ENCODE measurements around the gene BAIAP2. TPM values are rescaled to one million over a fixed set of nuclear protein-coding genes. Genes with fewer than 3 reads are reported as not detected.

BAIAP2 gene
- total RNA-seq, 1 donor from 2014 or later, result 14.4 TPM

DNA sequence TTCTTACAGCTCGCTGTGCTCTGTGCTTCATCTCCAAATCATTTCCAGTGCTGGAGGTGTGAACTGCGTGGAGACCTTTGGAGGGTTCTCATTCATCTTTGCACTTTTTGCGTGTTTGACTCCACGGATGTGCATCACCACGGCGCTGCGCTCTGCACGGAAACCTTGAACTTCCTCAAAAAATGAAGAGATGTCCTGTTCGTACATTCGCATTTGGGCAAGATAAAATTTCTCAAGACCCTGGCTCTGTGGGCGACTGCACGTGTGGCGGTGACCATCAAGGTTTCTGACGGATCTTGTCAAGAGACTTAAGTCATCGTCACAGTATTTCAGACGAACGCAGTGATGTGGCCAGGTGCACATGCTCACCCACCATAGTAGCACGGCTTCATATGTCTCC, 120.0 kb downstream of the BAIAP2 start:
- Histone ChIP-seq H3K27me3 (no peaks in the 10 kb centered on the region), H3K27ac (no peak overlapping the region), H3K9me3 (no peaks in the 10 kb centered on the region), H3K4me1 (no peaks in the 10 kb centered on the region), H3K36me3 (no peaks in the 10 kb centered on the region), H3K4me3 (no peak overlapping the region)
- TF ChIP-seq, protein P1, sequence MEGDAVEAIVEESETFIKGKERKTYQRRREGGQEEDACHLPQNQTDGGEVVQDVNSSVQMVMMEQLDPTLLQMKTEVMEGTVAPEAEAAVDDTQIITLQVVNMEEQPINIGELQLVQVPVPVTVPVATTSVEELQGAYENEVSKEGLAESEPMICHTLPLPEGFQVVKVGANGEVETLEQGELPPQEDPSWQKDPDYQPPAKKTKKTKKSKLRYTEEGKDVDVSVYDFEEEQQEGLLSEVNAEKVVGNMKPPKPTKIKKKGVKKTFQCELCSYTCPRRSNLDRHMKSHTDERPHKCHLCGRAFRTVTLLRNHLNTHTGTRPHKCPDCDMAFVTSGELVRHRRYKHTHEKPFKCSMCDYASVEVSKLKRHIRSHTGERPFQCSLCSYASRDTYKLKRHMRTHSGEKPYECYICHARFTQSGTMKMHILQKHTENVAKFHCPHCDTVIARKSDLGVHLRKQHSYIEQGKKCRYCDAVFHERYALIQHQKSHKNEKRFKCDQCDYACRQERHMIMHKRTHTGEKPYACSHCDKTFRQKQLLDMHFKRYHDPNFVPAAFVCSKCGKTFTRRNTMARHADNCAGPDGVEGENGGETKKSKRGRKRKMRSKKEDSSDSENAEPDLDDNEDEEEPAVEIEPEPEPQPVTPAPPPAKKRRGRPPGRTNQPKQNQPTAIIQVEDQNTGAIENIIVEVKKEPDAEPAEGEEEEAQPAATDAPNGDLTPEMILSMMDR (IDR thresholded peaks at IDR 0.05), result no peak
- intact Hi-C loops (cut with DNase I), result no loop called here
- no peak for DNase-seq (ENCODE audit: low spot score in 2 of 2)

DNA sequence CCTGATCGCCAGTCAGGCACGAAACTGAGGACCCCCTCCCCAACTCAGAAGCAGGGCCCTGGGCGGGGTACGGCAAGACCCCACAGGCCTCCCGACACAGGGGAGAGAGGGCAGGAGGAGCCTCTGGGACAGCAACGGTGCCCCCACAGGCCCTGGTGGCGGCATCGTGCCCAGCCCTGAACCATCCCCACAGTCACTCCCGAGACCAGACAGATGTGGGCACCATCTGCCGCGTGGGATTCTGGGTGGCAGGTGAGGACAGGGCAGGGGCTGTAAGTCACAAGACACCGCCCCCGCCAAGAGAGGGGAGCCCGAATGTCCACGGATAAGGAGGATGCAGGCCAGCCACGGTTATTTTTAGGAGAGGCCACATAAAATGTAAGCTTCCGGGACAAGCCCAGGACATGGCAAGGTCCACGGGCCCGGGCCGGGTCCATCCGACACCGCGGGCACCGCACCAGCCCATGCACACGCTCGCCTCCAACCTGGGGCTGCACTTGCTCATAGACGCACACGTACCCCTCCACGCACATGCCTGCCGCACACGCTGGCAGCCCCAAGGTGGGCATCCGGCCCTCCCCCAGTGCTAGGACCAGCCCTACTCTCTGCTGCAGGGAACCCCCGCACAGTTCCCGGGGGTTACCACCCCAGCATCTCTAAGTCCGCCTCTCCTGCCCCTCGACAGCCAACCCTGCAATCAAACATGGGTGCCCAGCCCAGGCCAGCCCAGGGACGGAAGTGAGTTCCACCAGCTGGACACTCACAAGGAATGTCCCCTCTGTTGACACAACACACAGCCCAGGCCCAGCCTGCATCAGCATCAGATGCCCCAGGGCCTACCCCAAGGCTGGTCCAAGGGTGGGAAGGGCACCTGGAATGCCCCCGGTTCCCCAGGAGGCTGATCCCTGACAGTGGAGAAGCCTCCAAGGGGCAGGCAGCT, 122.2 kb downstream of the BAIAP2 start:
- Histone ChIP-seq H3K9me3 (no peaks in the 10 kb centered on the region), H3K4me3 (no peak overlapping the region), H3K27ac (no peak overlapping the region), H3K4me1 (no peaks in the 10 kb centered on the region), H3K36me3 (no peaks in the 10 kb centered on the region), H3K27me3 (no peaks in the 10 kb centered on the region)
- DNase-seq (ENCODE audit: low spot score in 2 of 2), result no peak
- intact Hi-C loops (cut with DNase I), result no loop called here
- TF ChIP-seq, protein P1 (IDR thresholded peaks at IDR 0.05), result no peak

DNA sequence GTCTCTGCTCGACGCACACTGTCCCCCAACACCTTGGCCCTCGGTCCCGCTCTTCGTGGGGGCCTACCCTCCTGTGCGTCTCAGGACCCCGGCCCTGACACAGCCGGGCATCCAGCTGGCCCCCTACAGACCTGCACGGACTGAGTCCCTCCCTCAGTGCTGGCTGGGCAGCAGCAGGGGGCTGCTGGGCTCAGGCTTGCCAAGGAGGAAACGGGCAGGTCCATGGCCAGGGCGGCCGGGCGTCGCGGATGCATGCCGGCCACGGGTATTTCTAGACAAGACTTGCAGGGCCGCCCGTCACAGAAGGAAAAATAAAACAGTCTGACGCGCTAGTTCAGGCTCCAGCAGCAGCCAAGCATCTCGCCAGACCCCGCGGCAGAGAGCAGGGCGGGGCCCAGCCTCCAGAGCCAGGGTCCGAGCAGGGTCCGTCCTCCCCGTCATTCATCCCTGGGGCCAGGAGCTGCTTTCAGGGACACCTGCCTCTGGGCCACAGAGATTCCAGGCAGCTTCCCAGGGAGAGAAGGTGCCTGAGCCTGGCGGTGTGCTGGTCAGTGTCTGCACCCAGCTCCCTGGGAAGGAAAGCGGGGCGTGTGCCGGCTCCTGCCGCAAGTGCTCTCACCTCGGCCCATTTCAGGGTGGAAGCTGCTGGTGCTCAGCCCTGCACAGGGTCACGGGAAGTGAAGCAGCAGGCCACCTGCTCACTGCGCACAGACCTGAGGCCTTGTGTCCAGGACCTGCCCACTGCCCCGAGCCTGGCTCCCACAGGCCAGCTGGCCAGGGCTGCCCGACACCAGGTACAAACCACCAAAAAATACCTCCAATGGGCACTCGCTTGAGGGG, 123.1 kb downstream of the BAIAP2 start:
- H3K27me3 ChIP-seq, result no peaks in the 10 kb centered on the region
- no peaks in the 10 kb centered on the region for H3K9me3 ChIP-seq
- intact Hi-C loops (cut with DNase I), result no loop called here
- no peak for DNase-seq (ENCODE audit: low spot score in 2 of 2)
- H3K4me3 ChIP-seq, result no peak overlapping the region
- no peaks in the 10 kb centered on the region for H3K36me3 ChIP-seq
- no peaks in the 10 kb centered on the region for H3K4me1 ChIP-seq
- TF ChIP-seq, protein P1 (IDR thresholded peaks at IDR 0.05), result no peak
- H3K27ac ChIP-seq, result no peak overlapping the region

DNA sequence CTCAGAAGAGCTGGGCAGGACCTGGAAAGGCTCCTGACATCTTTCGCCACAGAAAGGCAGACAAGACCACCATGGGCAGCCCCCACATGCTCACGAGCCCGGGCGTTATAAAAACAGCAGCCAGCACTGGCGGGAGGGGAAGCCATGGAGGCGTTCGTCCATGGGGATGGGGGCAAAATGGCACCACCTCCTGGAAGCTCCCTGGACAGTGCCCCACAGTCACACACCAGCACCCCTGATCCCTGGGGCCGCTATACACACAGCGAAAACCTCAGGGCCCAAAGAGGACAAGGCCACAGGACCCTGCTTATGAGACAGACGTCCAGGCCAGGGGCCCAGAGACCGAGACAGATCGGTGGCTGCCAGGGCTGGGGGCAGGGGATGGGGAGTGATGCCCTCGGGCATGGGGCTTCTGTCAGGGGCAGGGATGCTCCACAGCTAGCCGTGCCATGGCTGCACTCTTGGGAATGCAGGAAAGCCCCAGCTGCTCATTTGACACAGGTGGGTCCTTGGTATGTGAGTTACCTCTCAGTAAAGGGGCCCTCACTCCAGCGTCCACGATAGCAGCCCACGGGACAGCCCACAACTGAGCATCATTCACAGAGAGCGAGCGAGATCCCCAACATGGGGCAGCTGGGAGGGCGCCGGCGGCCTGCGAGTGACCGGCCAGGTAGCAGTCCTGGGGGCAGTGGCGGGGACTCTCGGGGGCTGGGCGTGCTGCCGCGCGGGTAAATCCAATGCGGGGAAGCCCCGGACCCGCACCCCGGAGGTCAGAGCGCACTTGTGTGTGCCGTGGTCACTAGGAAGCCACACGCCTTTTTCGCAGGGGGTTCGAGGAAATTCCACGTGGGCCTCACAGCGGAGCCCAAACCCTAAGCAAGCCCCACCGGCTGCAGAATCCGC, 124.0 kb downstream of the BAIAP2 start:
- intact Hi-C loops (cut with DNase I), result no loop called here
- no peak overlapping the region for H3K27ac ChIP-seq

More for the DNA sequence above, 124.0 kb downstream of the BAIAP2 start:
- no peak for DNase-seq (ENCODE audit: low spot score in 2 of 2)
- H3K4me3 ChIP-seq, result no peak overlapping the region
- H3K27me3 ChIP-seq, result no peaks in the 10 kb centered on the region
- TF ChIP-seq, protein P1 (IDR thresholded peaks at IDR 0.05), result no peak
- H3K4me1 ChIP-seq, result no peaks in the 10 kb centered on the region
- H3K36me3 ChIP-seq, result no peaks in the 10 kb centered on the region
- no peaks in the 10 kb centered on the region for H3K9me3 ChIP-seq

Measured in ascending aorta (tissue), 2 donors.